HepG2 (cell line): ENCODE data around the gene TNFRSF1B. TPM values are rescaled to one million over a fixed set of nuclear protein-coding genes. Genes with fewer than 3 reads are reported as not detected.
A peak's percentile ranks its signal among the peaks of the same experiment; 100 is the strongest.

Source experiments
- ATAC-seq: fragments of 200-7000 bp; cut with Tn5 transposase; 3 replicates; pipeline ENCODE4 v1.9.1; 2020; ENCODE audit warnings: mild to moderate bottlenecking, moderate library complexity
- BruUV-seq: library from RNA; stranded (reverse); fragments of 400-500 nt; replicated peaks from 2 replicates; lab custom pipeline; 2021; lab: Mats Ljungman, UMichigan
- CTCF ChIA-PET: fragments of 300-600 bp; formaldehyde crosslinking; extraction: SDS; loops from one replicate; lab custom pipeline; 2021; ENCODE audit warnings: low total read pairs, inconsistent platforms, low intra/inter-chr PET ratio; lab: Yijun Ruan, JAX
- POLR2A ChIA-PET: fragments of 350-600 bp; sonication (Branson Sonifier 250); formaldehyde crosslinking; loops from one replicate; lab custom pipeline; 2020; ENCODE audit warnings: antibody characterized with exemption, inconsistent platforms; lab: Yijun Ruan, JAX
- DNase-seq: peaks from one replicate; pipeline ENCODE4 v3.0.0-alpha.2; 2015; ENCODE audit warnings: low spot score
- FAIRE-seq: peaks from 3 replicates; lab custom pipeline; 2011; peaks lifted over from hg19 to GRCh38; lab: Jason Lieb, UNC
- H2AFZ ChIP-seq: one replicate; pipeline ENCODE4 v1.6.1; 2011; ENCODE audit warnings: low read length, inconsistent platforms
- H3K27ac ChIP-seq: fragments of 300-600 bp; 3 replicates; pipeline ENCODE4 v1.8.0; 2011; ENCODE audit warnings: mixed run types, mild to moderate bottlenecking, mixed read lengths, low read length, inconsistent platforms; ENCODE audit not compliant: insufficient read depth; ENCODE audit errors: extremely low read length
- H3K27me3 ChIP-seq, 2 experiments: fragments of 200-600 bp in 1 of 2; 2 replicates in 1 of 2; 3 replicates in 1 of 2; pipeline versions ENCODE4 v1.6.0 to v1.8.0; 2011; ENCODE audit warnings: low read length in 2 of 2, mild to moderate bottlenecking in 2 of 2, moderate library complexity in 2 of 2, inconsistent platforms in 1 of 2; ENCODE audit not compliant: insufficient read depth in 2 of 2, control insufficient read depth in 1 of 2
- H3K36me3 ChIP-seq, 2 experiments: fragments of 200-600 bp in 1 of 2; replicated peaks in 1 of 2; 2 replicates in 1 of 2; 3 replicates in 1 of 2; pipeline versions ENCODE4 v1.5.1 to v1.8.0; 2011; ENCODE audit warnings: low read length in 2 of 2, inconsistent platforms in 1 of 2; ENCODE audit not compliant: insufficient read depth in 2 of 2, control insufficient read depth in 1 of 2
- H3K4me1 ChIP-seq: 2 replicates; pipeline ENCODE4 v1.5.1; 2012; ENCODE audit warnings: low read length, inconsistent platforms; ENCODE audit not compliant: insufficient read depth
- H3K4me2 ChIP-seq: 2 replicates; pipeline ENCODE4 v1.6.0; 2011; ENCODE audit warnings: low read depth, low read length, inconsistent platforms
- H3K4me3 ChIP-seq, 3 experiments: fragments of 200-600 bp in 1 of 3; sonication (generic), shearing (Covaris generic) in 1 of 3; replicated peaks in 1 of 3; 2 replicates each; pipeline ENCODE4 v1.5.1; 2011 to 2016; ENCODE audit warnings: low read length in 3 of 3, inconsistent platforms in 2 of 3, low read depth in 2 of 3, mild to moderate bottlenecking in 2 of 3, control low read depth in 1 of 3, mixed read lengths in 1 of 3; ENCODE audit not compliant: insufficient read depth in 1 of 3
- H3K79me2 ChIP-seq: one replicate; pipeline ENCODE4 v1.6.1; 2011; ENCODE audit warnings: low read length, inconsistent platforms; ENCODE audit not compliant: insufficient read depth
- H3K9ac ChIP-seq: 2 replicates; pipeline ENCODE4 v1.6.0; 2011; ENCODE audit warnings: mild to moderate bottlenecking, low read depth, low read length, inconsistent platforms; ENCODE audit not compliant: insufficient read depth
- H3K9me3 ChIP-seq: 2 replicates; pipeline ENCODE4 v1.5.1; 2012; ENCODE audit warnings: mild to moderate bottlenecking, low read length
- H4K20me1 ChIP-seq: 2 replicates; pipeline ENCODE4 v1.6.0; 2011; ENCODE audit warnings: inconsistent platforms, mild to moderate bottlenecking, low read length, moderate library complexity; ENCODE audit not compliant: insufficient read depth
- TEAD2 ChIP-seq: sonication (generic); formaldehyde crosslinking; IDR thresholded peaks from 2 replicates; pipeline ENCODE4 v1.9.0; 2021; ENCODE audit warnings: missing genetic modification reagents
- ZNF253 ChIP-seq: sonication (generic); formaldehyde crosslinking; IDR thresholded peaks from 2 replicates; pipeline ENCODE4 v1.8.0; 2022; ENCODE audit warnings: mild to moderate bottlenecking, missing genetic modification reagents, borderline replicate concordance
- ZNF629 ChIP-seq: sonication (generic); formaldehyde crosslinking; conservative IDR thresholded peaks from 2 replicates; pipeline ENCODE4 v1.5.0; 2020; ENCODE audit warnings: missing genetic modification reagents
- WGBS: methylation state at CpG from one replicate; pipeline ENCODE4 v1.1.6; 2017; ENCODE audit warnings: low lambda C conversion rate; 5-methylcytosine and 5-hydroxymethylcytosine counted together
- in situ Hi-C: cut with HindIII; loops from 2 replicates; pipeline ENCODE4 v1.10.0; 2017; ENCODE audit warnings: low pct_unique_long_range_greater_than_20kb; ENCODE audit not compliant: extremely low pct_ligation_motif_present
- intact Hi-C: fragments of 100-400 bp; cut with micrococcal nuclease; formaldehyde crosslinking; loops from one replicate; pipeline ENCODE4 v1.10.0; 2022; ENCODE audit not compliant: unreplicated experiment
- polyA plus RNA-seq, 8 experiments: library from polyadenylated mRNA; depleted of rRNA in 3 of 8; stranded (reverse) in 7 of 8; unstranded in 1 of 8; fragments of >200 nt; fragmentation: Illumina TruSeq in 4 of 8; extraction: Trizol in 4 of 8; gene quantifications; 2 replicates each; pipeline versions ENCODE4 v1.2.1 to v1.2.3, GENCODE V29; 2011 to 2016; ENCODE audit warnings: low read depth in 4 of 8, missing spikeins in 1 of 8, mixed read lengths in 1 of 8; ENCODE audit not compliant: insufficient read depth in 1 of 8
- total RNA-seq, 5 experiments: library from RNA; depleted of rRNA; stranded (reverse); fragments of >200 nt; fragmentation: Illumina TruSeq; extraction: Trizol; gene quantifications; 2 replicates each; pipeline ENCODE4 v1.2.3, GENCODE V29; 2016; ENCODE audit warnings: low read depth in 1 of 5
- TF ChIP-seq, protein P1 (sequence below): sonication (generic); formaldehyde crosslinking; IDR thresholded peaks from 2 replicates; pipeline ENCODE4 v1.4.0; 2020; ENCODE audit warnings: missing genetic modification reagents

Gene TNFRSF1B
- total and polyA plus RNA-seq, 2 of the 13 experiments (the other 11 are each of a cell fraction or from before 2014, with no cell fraction given) = 0.04 to 0.11 TPM

GRCh38 chr1:12182410-12182984, 15.7 kb downstream of the TNFRSF1B start:
- DNase-seq = no peak
- TF ChIP-seq ZNF253 (CRISPR knock-in tag) (no peak), TEAD2 (CRISPR knock-in tag) (no peak), ZNF629 (CRISPR knock-in tag) (0 out of 2 replicates have a peak, but pooled peaks have one; percentile 27)
- ChIA-PET CTCF (no interaction called here), POLR2A (no interaction called here)
- no peak for FAIRE-seq
- Histone ChIP-seq H3K9ac (no peak overlapping the region), H3K27me3 (peaks cover 10 to 45% of the 10 kb centered on the region in 2 experiments; a peak in 4 of 5 replicates), H3K4me3 (no peak overlapping the region), H3K9me3 (no peaks in the 10 kb centered on the region), H3K36me3 (no peaks in the 10 kb centered on the region), H2AFZ (no peak overlapping the region), H3K4me1 (peaks cover 42% of the 10 kb centered on the region), H3K27ac (no peak overlapping the region), H3K79me2 (no peaks in the 10 kb centered on the region), H4K20me1 (no peaks in the 10 kb centered on the region), H3K4me2 (no peak overlapping the region)
- 0% methylated on average over 4 of the region's 4 CpGs for whole genome bisulfite sequencing
- intact Hi-C loops = no loop called here
- BruUV-seq = no TSS peak
- in situ Hi-C loops = no loop called here
- ATAC-seq = no peak

- ATAC-seq (no peak), FAIRE-seq (no peak), DNase-seq (no peak)
- peaks cover 10 to 41% of the 10 kb centered on the region in 2 experiments; a peak in 4 of 5 replicates for H3K27me3 ChIP-seq
- no peak overlapping the region for H3K9ac ChIP-seq
- in situ Hi-C loops = no loop called here
- H3K36me3 ChIP-seq = no peaks in the 10 kb centered on the region
- intact Hi-C loops = no loop called here
- ChIA-PET CTCF (no interaction called here), POLR2A (no interaction called here)
- WGBS = 65% methylated on average over 7 of the region's 7 CpGs
- no peak overlapping the region for H3K4me3 ChIP-seq
- no peaks in the 10 kb centered on the region for H3K9me3 ChIP-seq
- BruUV-seq = no TSS peak
- no peak overlapping the region for H3K27ac ChIP-seq
- H3K4me1 ChIP-seq = peaks cover 38% of the 10 kb centered on the region
- TF ChIP-seq ZNF629 (CRISPR knock-in tag) = peak; percentile 45
- TF ChIP-seq, protein P1, sequence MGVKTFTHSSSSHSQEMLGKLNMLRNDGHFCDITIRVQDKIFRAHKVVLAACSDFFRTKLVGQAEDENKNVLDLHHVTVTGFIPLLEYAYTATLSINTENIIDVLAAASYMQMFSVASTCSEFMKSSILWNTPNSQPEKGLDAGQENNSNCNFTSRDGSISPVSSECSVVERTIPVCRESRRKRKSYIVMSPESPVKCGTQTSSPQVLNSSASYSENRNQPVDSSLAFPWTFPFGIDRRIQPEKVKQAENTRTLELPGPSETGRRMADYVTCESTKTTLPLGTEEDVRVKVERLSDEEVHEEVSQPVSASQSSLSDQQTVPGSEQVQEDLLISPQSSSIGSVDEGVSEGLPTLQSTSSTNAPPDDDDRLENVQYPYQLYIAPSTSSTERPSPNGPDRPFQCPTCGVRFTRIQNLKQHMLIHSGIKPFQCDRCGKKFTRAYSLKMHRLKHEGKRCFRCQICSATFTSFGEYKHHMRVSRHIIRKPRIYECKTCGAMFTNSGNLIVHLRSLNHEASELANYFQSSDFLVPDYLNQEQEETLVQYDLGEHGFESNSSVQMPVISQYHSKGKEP (CRISPR knock-in tag) = no peak
- H3K79me2 ChIP-seq = no peaks in the 10 kb centered on the region
- H3K4me2 ChIP-seq = no peak overlapping the region
- no peak overlapping the region for H2AFZ ChIP-seq
- no peaks in the 10 kb centered on the region for H4K20me1 ChIP-seq
Measured at GRCh38 chr1:12183095-12183794, 16.5 kb downstream of the TNFRSF1B start.
